NCI-H69 (cell line): ENCODE measurements around the gene TMEM125.

ENCODE experiments used
- DNase-seq: peaks from one replicate; lab custom pipeline; 2025; lab: John Stamatoyannopoulos, UW

The TMEM125 gene

DNA sequence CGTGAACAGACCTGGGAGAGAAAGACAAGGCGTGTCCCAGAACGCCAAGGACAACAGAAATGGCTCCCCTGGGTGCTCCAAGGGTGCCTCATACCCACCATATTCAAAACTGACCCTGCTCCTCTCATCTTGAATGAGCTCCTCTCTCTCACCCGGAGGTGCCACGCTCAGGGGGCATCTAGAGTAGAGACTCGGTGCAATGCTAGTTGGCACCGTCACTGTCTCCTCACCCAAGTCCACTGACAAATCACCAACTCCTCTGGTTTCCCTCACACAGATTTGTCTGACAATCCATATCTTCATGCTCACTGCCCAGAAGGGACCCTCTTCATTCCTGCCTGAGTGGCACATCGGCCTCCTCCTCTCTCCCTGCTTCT, 5.0 kb downstream of the TMEM125 start:
- DNase-seq = no peak

DNA sequence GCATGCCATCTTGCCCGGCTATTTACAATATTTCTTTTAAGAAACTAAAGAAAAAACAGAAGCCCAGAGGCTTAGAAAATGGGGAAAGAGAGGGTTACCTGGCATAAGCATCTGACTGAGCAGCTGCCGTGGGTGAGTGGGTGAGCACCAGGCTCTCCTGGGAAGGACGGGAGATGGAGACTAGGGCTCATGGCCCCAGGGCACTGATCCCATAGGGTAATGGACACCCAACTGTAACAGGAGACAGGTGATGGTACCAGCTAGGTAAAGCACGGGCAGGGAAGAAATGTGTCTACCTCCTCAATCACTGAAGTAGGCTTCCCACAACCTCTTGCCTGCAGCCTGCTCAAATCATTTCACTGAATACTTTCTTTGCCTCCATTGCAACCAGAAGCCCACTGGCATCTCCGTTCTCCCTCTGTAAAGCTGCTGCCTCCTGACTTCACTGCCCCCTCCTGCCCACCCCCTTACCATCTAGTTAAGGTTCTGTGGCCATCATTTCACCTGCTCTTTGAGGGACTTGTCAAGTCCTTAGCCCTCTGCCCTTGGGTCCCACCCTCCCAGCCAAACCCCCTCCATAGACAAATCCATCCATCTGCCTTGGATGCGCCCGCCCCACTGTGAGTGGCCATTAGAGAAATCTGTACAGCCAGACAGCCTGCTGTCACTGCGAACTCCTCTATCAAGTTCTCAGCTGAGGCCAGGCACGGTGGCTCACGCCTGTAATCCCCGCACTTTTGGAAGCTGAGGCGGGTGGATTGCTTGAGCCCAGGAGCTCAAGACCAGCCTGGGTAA, 6.2 kb downstream of the TMEM125 start:
- no peak for DNase-seq

GRCh38 chr1:43276673-43277072, 6.9 kb downstream of the TMEM125 start:
- DNase-seq = no peak

DNA sequence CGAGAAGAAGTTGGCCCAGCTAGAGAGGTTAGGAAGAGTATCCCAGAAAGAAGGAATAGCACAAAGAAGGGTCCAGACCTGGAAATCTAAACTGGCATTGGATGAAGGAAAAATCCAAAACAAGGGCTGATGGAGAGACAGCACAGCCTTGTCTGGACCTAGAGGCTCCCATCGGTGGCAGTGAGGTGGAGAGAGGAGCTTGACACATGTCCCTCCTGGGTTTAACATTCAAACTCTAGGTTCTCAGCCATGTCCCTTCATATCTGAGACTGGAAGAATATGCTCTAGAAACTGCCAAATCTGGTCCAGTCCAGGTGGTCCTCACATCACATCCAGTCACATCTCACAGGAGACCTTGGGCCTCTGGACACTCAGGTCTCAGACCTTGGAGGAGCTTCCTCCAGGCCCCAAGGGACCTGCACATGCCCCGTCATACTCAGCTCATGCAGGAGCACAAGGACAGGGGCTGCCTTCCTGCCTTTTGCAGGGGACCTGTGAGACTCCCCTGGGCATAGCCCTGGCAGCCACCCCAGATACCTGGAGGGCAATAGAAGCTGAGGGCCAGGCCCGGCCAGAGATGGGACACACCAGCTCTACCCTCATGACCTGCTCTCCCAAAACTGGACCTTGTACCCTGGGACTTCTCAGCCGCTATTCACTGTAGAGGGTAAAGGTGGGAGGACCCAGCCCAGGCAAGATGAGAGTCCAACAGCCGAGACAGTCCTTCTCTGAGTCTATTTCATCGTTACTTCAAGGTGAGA, 7.5 kb downstream of the TMEM125 start:
- no peak for DNase-seq

DNA sequence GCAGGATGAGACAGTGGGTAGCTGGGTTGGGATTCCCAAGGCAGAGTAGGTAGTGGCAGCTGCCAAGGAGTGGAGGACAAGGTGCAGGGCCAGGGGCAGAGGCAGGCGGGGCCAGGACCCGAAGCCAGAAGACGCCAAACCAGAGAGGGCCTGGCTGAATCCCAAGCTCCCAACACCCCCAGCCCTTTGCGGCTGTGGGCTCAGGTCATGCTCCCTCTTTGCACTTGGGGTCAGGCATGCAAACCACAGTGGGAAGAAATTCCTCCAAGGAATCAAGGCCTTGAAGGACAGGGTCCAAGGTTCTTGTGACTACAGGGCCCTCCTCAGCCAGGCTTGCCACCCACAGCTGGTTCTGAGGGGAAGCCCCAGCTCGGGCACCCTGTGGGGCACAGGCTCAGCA, 9.4 kb downstream of the TMEM125 start:
- no peak for DNase-seq

GRCh38 chr1:43279666-43280065, 9.9 kb downstream of the TMEM125 start:
- DNase-seq = no peak

GRCh38 chr1:43280692-43281091, 10.9 kb downstream of the TMEM125 start:
- no peak for DNase-seq

DNA sequence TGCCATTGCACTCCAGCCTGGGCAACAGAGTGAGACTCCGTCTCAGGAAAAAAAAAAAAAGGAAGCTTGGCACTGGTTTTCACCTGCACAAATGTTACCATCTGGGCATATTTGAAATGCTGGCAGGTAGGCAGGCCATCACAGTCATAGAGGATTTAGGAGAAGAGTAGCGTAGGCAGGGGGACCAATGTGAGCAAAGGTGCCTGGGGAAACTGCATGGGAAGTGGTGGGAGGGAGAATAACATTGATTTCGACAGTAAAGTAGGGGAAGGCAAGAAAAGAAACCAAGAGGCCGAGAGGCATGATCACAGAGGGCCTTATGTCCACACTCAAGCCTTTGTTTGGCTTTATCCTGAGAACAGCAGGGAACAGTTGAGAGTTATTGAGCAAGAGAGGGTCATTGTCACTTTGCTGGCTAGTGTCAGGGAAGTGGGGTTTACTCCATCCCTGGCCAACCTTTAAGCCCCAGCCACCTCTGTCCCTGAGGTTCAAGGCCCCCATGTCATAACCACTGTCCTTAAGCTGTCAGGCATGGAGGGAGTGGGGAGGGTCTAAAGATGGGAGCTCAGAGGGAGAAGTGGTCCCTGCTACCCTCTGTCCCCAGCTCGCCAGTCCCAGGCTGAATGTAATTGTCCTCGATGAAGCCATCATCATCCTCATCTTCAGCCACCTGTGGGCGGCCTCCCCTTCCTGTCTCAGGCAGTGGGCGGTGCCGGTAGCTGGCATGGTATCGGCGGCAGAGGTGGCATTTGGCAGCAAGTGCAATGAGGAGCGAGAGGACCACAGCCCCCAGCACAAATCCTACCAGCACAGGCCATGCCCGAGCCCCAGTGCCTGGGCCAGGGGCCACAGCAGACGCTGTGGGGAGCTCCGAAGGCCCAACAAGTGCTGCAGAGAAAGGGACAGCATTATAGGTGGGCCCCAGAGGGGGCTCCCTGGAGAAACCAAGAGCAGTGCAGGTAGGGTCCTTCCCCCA, 12.7 kb downstream of the TMEM125 start:
- DNase-seq = peak; percentile 24

GRCh38 chr1:43284065-43284464, 14.3 kb downstream of the TMEM125 start:
- DNase-seq = no peak

DNA sequence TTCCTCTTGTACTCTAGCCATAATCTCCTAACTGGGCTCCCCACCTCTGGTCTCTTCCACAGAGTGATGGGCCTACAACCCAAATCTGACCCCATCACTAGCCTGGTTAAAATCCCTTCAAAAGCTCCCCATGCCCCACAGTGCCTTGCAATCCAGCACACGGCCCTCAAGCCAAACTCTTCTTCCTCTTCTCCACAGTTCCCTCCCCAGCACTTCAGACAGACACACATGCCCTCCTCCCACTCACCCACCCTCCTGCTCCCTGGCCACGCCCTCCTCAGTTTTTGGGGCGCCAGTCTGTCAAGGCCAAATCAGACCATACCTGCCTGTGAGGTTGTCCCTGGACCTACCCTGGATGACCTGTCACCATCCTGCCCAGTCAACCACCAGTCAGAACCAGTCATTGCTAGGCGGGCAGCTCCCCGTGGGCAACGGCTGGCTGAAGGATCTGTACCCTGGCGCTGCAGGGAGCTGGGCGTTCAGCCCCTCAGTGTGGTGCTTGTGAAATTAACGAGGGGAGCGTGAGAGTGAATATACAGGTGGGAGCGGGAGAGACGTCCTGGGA, 14.8 kb downstream of the TMEM125 start:
- no peak for DNase-seq

DNA sequence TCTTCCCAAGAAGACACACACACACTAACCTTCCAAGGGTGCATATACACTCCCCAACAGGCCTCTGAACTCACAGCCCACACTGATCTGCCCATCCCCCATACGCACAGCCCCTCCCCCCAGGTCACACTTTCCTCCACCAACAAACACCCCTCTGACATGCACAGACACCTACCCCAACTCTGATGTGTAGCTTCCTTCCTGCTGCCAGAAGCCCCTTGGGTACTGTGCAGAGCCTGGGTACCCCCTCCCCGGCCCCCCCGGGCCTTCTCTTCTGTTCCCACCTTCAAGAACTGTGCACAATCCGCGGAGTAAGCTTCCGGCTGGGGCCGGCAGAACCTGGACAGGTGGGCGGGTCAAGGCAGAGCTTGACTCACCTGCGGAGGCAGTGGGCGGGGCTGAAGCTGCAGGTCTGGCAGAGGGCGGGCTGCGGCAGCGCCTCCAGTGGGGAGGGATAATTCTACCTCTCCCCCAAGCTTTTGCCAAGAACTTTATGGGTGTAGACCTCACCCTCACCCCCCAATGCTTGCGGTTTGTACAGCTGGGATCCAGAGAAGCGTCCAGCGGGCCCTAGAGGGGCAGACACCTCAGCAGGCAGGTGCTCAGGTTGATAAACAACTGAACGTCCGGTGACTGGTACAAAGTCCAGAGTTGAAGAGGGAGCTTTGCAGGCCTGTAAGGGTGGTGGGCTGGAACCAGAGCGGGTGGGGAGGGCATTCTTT, 15.6 kb downstream of the TMEM125 start, which contains the start of gene C1orf210:
C1orf210 (minus strand) TSS at position 313 of the 722 bp plus-strand sequence. CDS start 2,311 bp downstream, outside the sequence.
- DNase-seq = peak; percentile 86

DNA sequence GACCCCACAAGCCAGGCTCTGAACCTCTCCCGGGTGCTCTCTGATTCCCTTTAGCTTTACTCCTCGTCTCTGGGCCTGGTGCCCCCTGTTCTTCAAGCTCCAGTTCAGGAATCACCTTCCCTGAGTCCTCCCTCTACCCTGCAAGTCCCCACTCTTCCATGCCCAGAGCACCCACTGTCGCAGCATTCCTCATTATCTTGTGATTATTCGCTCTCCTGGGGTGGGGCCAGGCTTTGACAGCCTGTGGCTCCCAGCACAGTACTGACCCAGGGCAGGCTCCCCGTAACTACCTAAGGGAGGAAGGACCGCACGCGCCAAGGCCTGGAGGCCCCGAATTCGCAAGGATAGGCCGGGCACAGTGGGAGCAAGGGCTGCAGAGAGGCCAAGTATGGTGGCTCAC, 16.3 kb downstream of the TMEM125 start:
- DNase-seq = no peak

GRCh38 chr1:43286533-43286932, 16.8 kb downstream of the TMEM125 start:
- no peak for DNase-seq

GRCh38 chr1:43288058-43288784, 18.4 kb downstream of the TMEM125 start:
- peak; percentile 26 for DNase-seq

DNA sequence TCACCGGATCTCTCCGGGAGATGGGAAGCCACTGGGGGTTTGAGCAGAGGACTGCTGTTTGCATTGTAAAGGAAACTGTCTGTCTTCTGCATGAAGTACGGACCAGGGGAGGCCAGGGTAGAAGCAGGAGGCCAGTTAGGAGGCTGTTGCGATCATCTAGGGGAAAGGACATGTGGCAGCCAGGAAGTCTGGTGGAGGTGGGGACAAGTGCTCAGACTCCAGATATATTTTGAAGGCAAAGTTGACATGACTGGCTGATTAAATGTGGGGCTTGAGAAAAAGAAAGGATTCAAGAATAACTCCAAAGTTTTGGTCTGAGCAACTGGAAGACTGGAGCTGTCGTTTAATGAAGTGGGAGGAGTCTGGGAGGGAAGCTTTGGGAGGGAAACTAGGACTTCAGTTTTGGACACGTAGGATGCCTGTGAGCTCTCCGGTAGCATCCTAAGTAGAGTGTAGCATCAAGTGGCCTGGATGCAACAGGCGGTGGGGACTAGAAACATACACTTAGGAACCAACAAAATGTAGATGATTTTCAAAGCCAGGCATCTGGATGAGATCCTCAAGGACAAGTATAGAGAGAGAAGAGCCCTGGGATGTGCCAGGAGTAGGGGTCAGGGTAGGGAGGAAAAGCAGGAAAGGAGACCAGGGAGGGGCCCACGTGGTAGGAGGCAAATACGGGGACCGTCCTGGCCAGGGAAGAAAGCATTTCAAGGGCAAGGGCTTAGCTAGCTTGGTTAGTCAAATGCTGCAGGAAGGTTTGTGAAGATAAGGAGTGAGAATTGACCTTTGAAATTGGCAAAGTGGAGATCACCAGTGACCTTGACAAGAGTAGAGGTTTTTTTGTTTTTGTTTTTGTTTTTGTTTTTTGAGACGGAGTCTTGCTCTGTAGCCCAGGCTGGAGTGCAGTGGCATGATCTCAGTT, 19.3 kb downstream of the TMEM125 start:
- DNase-seq = no peak

- DNase-seq = peak; percentile 27
Measured at GRCh38 chr1:43292216-43292615, 22.4 kb downstream of the TMEM125 start.

DNA sequence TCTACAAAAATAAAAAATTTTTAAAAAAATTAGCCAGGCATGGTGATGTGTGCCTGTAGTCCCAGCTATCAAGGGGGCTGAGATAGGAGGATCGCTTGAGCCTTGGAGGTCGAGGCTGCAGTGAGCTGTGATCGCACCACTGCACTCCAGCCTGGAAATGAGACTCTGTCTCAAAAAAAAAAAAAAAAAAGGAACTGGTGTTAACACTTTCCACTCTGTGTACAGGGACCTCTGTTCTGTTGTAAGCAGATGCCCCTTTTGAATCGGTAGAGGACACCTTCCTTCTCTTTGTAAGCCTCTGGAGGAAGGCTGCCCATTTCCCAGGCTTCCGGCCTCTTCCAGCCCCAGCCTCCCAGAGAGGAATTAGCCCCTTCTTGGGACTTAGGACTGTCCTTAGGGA, 22.9 kb downstream of the TMEM125 start:
- no peak for DNase-seq

GRCh38 chr1:43293176-43293575, 23.4 kb downstream of the TMEM125 start:
- no peak for DNase-seq
